H1 (cell line): Measurements from ENCODE around the gene APBA2. TPM values are rescaled to one million over a fixed set of nuclear protein-coding genes. Genes with fewer than 3 reads are reported as not detected.

Experiments
- ASH2L ChIP-seq: fragments of 200-600, 300-600 bp; sonication (generic); IDR thresholded peaks from one replicate; pipeline ENCODE4 v1.7.1; 2017; ENCODE audit warnings: low read length
- ATF2 ChIP-seq: IDR thresholded peaks from 2 replicates; pipeline ENCODE4 v1.6.1; 2012; ENCODE audit warnings: low read length, inconsistent platforms
- BCL11A ChIP-seq, 2 experiments: IDR thresholded peaks; one replicate each; pipeline ENCODE4 v1.6.1; 2011; ENCODE audit warnings: low read depth in 2 of 2, low read length in 2 of 2, mild to moderate bottlenecking in 2 of 2
- CHD7 ChIP-seq: fragments of 300-600 bp; sonication (generic); IDR thresholded peaks from 2 replicates; pipeline ENCODE4 v1.7.1; 2012; ENCODE audit warnings: low read length, moderate library complexity, mild to moderate bottlenecking, inconsistent platforms; ENCODE audit not compliant: insufficient replicate concordance
- CREB1 ChIP-seq: IDR thresholded peaks from 2 replicates; pipeline ENCODE4 v1.6.1; 2012; ENCODE audit warnings: inconsistent platforms
- E2F6 ChIP-seq: IDR thresholded peaks from 2 replicates; pipeline ENCODE4 v1.6.1; 2012; ENCODE audit warnings: inconsistent platforms
- POLR2AphosphoS5 ChIP-seq: IDR thresholded peaks from 2 replicates; pipeline ENCODE4 v1.6.1; 2011; ENCODE audit warnings: low read depth, low read length
- polyA plus RNA-seq, 7 experiments: library from polyadenylated mRNA; depleted of rRNA in 3 of 7; stranded (reverse) in 5 of 7; unstranded in 2 of 7; fragments of >200 nt in 5 of 7; fragments of 200-250 nt in 2 of 7; gene quantifications; 1 replicate in 5 of 7; 2 replicates in 1 of 7; 4 replicates in 1 of 7; pipeline versions ENCODE4 v1.2.1 to v1.2.3, GENCODE V29; 2011 to 2013; ENCODE audit warnings: missing spikeins in 2 of 7, mixed read lengths in 2 of 7
- total RNA-seq: library from RNA; stranded (reverse); fragmentation: NEBNext Ultra II Directional; extraction: Animal tissue kit (Norgen Biotek cat#: 25700); gene quantifications from 2 replicates; pipeline ENCODE4 v1.2.1, GENCODE V29; 2021

Gene APBA2
- total and polyA plus RNA-seq, 2 of the 8 experiments (the other 6 are each of a cell fraction or from before 2014, with no cell fraction given), result 15.5 to 19.0 TPM

- TF ChIP-seq ASH2L (no peak), CHD7 (no peak), ATF2 (no peak), BCL11A (IDR thresholded peaks at IDR 0.05; ENCODE audit: low read depth in 2 of 2, low read length in 2 of 2) (no peak), E2F6 (no peak), POLR2AphosphoS5 (no peak), CREB1 (no peak)
Observed at GRCh38 chr15:29107291-29107890, 221.6 kb downstream of the APBA2 start (continued).
